Measurements from ENCODE around the gene MC3R. TPM values are rescaled to one million over a fixed set of nuclear protein-coding genes. Genes with fewer than 3 reads are reported as not detected.

The MC3R gene
- polyA plus RNA-seq, 1 donor from 2014 or later, result not detected

DNA sequence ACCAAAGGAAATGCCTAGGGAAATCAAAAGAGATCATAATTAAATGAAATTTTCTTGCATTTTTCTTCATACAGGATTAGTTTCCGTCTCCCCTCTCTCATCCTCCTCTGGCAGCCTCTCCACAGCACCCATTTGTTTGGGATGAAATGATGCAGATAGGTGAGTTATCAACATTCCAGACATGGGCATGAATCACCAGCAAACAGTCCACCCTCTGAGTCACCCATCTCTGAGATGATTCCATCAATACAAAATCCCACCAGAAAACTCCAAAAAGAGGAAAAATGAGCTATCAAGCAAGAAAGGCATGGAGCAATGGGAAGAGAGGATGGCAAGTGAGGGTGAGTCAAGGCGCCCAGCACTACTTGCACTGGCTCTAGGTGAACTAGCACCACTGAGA is 11.4 kb downstream of the MC3R start:
- H3K27ac ChIP-seq (ENCODE audit: low read length), result no peak overlapping the region
- no peaks in the 10 kb centered on the region for H3K9me2 ChIP-seq (ENCODE audit: insufficient read depth, low read length)
- no peak for TF ChIP-seq EZH2 (IDR thresholded peaks at IDR 0.05; ENCODE audit: borderline replicate concordance, insufficient read depth, low read length, poor library complexity, severe bottlenecking)
- no peak for TF ChIP-seq REST (IDR thresholded peaks at IDR 0.05; ENCODE audit: borderline replicate concordance)
- TF ChIP-seq SMC3 (conservative IDR thresholded peaks at IDR 0.05; ENCODE audit: poor library complexity), result no peak
- TF ChIP-seq, protein P1, sequence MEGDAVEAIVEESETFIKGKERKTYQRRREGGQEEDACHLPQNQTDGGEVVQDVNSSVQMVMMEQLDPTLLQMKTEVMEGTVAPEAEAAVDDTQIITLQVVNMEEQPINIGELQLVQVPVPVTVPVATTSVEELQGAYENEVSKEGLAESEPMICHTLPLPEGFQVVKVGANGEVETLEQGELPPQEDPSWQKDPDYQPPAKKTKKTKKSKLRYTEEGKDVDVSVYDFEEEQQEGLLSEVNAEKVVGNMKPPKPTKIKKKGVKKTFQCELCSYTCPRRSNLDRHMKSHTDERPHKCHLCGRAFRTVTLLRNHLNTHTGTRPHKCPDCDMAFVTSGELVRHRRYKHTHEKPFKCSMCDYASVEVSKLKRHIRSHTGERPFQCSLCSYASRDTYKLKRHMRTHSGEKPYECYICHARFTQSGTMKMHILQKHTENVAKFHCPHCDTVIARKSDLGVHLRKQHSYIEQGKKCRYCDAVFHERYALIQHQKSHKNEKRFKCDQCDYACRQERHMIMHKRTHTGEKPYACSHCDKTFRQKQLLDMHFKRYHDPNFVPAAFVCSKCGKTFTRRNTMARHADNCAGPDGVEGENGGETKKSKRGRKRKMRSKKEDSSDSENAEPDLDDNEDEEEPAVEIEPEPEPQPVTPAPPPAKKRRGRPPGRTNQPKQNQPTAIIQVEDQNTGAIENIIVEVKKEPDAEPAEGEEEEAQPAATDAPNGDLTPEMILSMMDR (IDR thresholded peaks at IDR 0.05; ENCODE audit: poor library complexity, severe bottlenecking), result no peak
- no peak for TF ChIP-seq TAF1 (IDR thresholded peaks at IDR 0.05; ENCODE audit: low read depth)
- no peak for TF ChIP-seq POLR2AphosphoS5 (IDR thresholded peaks at IDR 0.05)
- TF ChIP-seq RAD21 (conservative IDR thresholded peaks at IDR 0.05), result no peak
- TF ChIP-seq MXI1 (conservative IDR thresholded peaks at IDR 0.05; ENCODE audit: poor library complexity, severe bottlenecking), result no peak
- TF ChIP-seq EP300 (conservative IDR thresholded peaks at IDR 0.05; ENCODE audit: poor library complexity, severe bottlenecking), result no peak
- no peak overlapping the region for H2AFZ ChIP-seq (ENCODE audit: low read depth, low read length)
- no peak overlapping the region for H3K9ac ChIP-seq (ENCODE audit: low read length)
- H3K4me3 ChIP-seq (ENCODE audit: low read length), result no peak overlapping the region
- no peak overlapping the region for H3K4me2 ChIP-seq (ENCODE audit: low read length)
- H3F3A ChIP-seq (ENCODE audit: insufficient read depth, low read length, poor library complexity, severe bottlenecking), result no peaks in the 10 kb centered on the region
- no peaks in the 10 kb centered on the region for H3K27me3 ChIP-seq (ENCODE audit: insufficient read depth, low read depth, low read length)
- no peaks in the 10 kb centered on the region for H3K79me2 ChIP-seq (replicated peaks; ENCODE audit: insufficient read depth, low read length)
- H3K9me3 ChIP-seq (ENCODE audit: low read length), result no peaks in the 10 kb centered on the region
- no peaks in the 10 kb centered on the region for H3K36me3 ChIP-seq (ENCODE audit: insufficient read depth, low read length)
- no peaks in the 10 kb centered on the region for H4K20me1 ChIP-seq (ENCODE audit: insufficient read depth)

GRCh38 chr20:56268536-56268935 is 20.0 kb downstream of the MC3R start:
- TF ChIP-seq TAF1 (IDR thresholded peaks at IDR 0.05; ENCODE audit: low read depth), result no peak
- TF ChIP-seq REST (IDR thresholded peaks at IDR 0.05; ENCODE audit: borderline replicate concordance), result no peak
- TF ChIP-seq EZH2 (IDR thresholded peaks at IDR 0.05; ENCODE audit: borderline replicate concordance, insufficient read depth, low read length, poor library complexity, severe bottlenecking), result no peak
- TF ChIP-seq POLR2AphosphoS5 (IDR thresholded peaks at IDR 0.05), result no peak
- no peak for TF ChIP-seq RAD21 (conservative IDR thresholded peaks at IDR 0.05)
- no peak for TF ChIP-seq SMC3 (conservative IDR thresholded peaks at IDR 0.05; ENCODE audit: poor library complexity)
- TF ChIP-seq EP300 (conservative IDR thresholded peaks at IDR 0.05; ENCODE audit: poor library complexity, severe bottlenecking), result no peak
- TF ChIP-seq, protein P1 (IDR thresholded peaks at IDR 0.05; ENCODE audit: poor library complexity, severe bottlenecking), result no peak
- TF ChIP-seq MXI1 (conservative IDR thresholded peaks at IDR 0.05; ENCODE audit: poor library complexity, severe bottlenecking), result no peak
- peaks cover 3% of the 10 kb centered on the region for H3K9me3 ChIP-seq (ENCODE audit: low read length)
- no peak overlapping the region for H3K27ac ChIP-seq (ENCODE audit: low read length)
- H2AFZ ChIP-seq (ENCODE audit: low read depth, low read length), result no peak overlapping the region
- H3K9ac ChIP-seq (ENCODE audit: low read length), result no peak overlapping the region
- no peak overlapping the region for H3K4me2 ChIP-seq (ENCODE audit: low read length)
- no peaks in the 10 kb centered on the region for H3K9me2 ChIP-seq (ENCODE audit: insufficient read depth, low read length)
- H3K27me3 ChIP-seq (ENCODE audit: insufficient read depth, low read depth, low read length), result no peaks in the 10 kb centered on the region
- no peak overlapping the region for H3K4me3 ChIP-seq (ENCODE audit: low read length)
- no peaks in the 10 kb centered on the region for H3F3A ChIP-seq (ENCODE audit: insufficient read depth, low read length, poor library complexity, severe bottlenecking)
- H3K79me2 ChIP-seq (replicated peaks; ENCODE audit: insufficient read depth, low read length), result no peaks in the 10 kb centered on the region
- no peaks in the 10 kb centered on the region for H4K20me1 ChIP-seq (ENCODE audit: insufficient read depth)
- H3K36me3 ChIP-seq (ENCODE audit: insufficient read depth, low read length), result no peaks in the 10 kb centered on the region

All from neural cell (in vitro differentiated cells).